Kidney (tissue), 14 donors: ENCODE results near the gene BIRC5. TPM values are rescaled to one million over a fixed set of nuclear protein-coding genes. Genes with fewer than 3 reads are reported as not detected.

Experiments
- DNase-seq, 5 donors: peaks; one replicate each; pipeline ENCODE4 v3.0.0-alpha.2; 2013 to 2020
- FAIRE-seq: peaks from 2 replicates; lab custom pipeline; 2012; peaks lifted over from hg19 to GRCh38; lab: Jason Lieb, UNC
- H3K27ac ChIP-seq, 2 donors: one replicate each; pipeline ENCODE4 v1.7.0; 2013; ENCODE audit warnings: low read depth in 2 of 2, low read length in 2 of 2, inconsistent platforms in 1 of 2
- H3K27me3 ChIP-seq: one replicate; pipeline ENCODE4 v1.7.1; 2013; ENCODE audit warnings: low read length, inconsistent platforms; ENCODE audit not compliant: control insufficient read depth, insufficient read depth
- H3K36me3 ChIP-seq, 3 donors: one replicate each; pipeline versions ENCODE4 v1.7.0 to v1.7.1; 2013; ENCODE audit warnings: low read length in 3 of 3, control low read depth in 1 of 3, inconsistent platforms in 1 of 3; ENCODE audit not compliant: insufficient read depth in 3 of 3, control insufficient read depth in 2 of 3
- H3K4me1 ChIP-seq, 3 donors: one replicate each; pipeline versions ENCODE4 v1.7.0 to v1.7.1; 2013; ENCODE audit warnings: low read length in 3 of 3, inconsistent platforms in 1 of 3, low read depth in 1 of 3; ENCODE audit not compliant: control insufficient read depth in 2 of 3, insufficient read depth in 2 of 3
- H3K4me3 ChIP-seq, 3 donors: one replicate each; pipeline versions ENCODE4 v1.7.0 to v1.8.1; 2013; ENCODE audit warnings: low read length in 3 of 3, control low read depth in 1 of 3, inconsistent platforms in 1 of 3
- H3K9ac ChIP-seq, 3 donors: one replicate each; pipeline versions ENCODE4 v1.7.0 to v1.7.1; 2013; ENCODE audit warnings: low read length in 3 of 3, control low read depth in 1 of 3, inconsistent platforms in 1 of 3
- H3K9me3 ChIP-seq, 3 donors: one replicate each; pipeline versions ENCODE4 v1.7.0 to v1.7.1; 2013; ENCODE audit warnings: low read length in 3 of 3, control low read depth in 1 of 3, inconsistent platforms in 1 of 3; ENCODE audit not compliant: control insufficient read depth in 2 of 3, insufficient read depth in 1 of 3
- CTCF ChIP-seq: IDR thresholded peaks from 3 replicates; pipeline ENCODE4 v1.5.1; 2012; ENCODE audit warnings: mild to moderate bottlenecking, moderate library complexity, borderline replicate concordance; ENCODE audit not compliant: insufficient read depth; ENCODE audit errors: extremely low read depth
- intact Hi-C: fragments of 100-400 bp; cut with DNase I; formaldehyde crosslinking; loops from one replicate; pipeline ENCODE4 v1.11.1; 2022
- polyA plus RNA-seq: library from polyadenylated mRNA; stranded (reverse); fragments of 350-450 nt; fragmentation: Illumina TruSeq; extraction: RNeasy Lipid Tissue Mini Kit (QIAGEN cat#74804); gene quantifications from one replicate; pipeline ENCODE4 v1.2.3, GENCODE V29; 2014; ENCODE audit warnings: low read depth, low replicate concordance; ENCODE audit not compliant: insufficient read depth
- total RNA-seq: library from RNA; stranded (reverse); fragmentation: NEBNext Ultra II Directional; extraction: Animal tissue kit (Norgen Biotek cat#: 25700); gene quantifications from one replicate; pipeline ENCODE4 v1.2.1, GENCODE V29; 2021
- donor health status: control.
- donor health status: control.
- donor health status: control.
- donor health status: control.
- donor health status: control.
- donor health status: DM: yes; HTN: yes; CAD: no.
- donor health status: Normal renal cell carcinoma (clear cell type).

The BIRC5 gene
- total and polyA plus RNA-seq, 2 donors from 2014 or later = 0.26 to 1.7 TPM

GRCh38 chr17:78249818-78250806 lies 36.1 kb downstream of the BIRC5 start:
- FAIRE-seq (no peak), DNase-seq (peak in 2 of 5 donors; percentile 51 to 72)
- H3K4me3 ChIP-seq = no peak overlapping the region
- peaks cover 0 to 7% (median 0%) of the 10 kb centered on the region in 3 donors for H3K4me1 ChIP-seq
- no peaks in the 10 kb centered on the region for H3K9me3 ChIP-seq
- H3K27ac ChIP-seq = no peak overlapping the region
- no peak overlapping the region for H3K9ac ChIP-seq
- no peak for TF ChIP-seq CTCF
- intact Hi-C loops = loop anchor here (10.0 kb wide), 1 partner anchor 135 kb away; no protein-coding TSS in a partner anchor
- H3K27me3 ChIP-seq = no peaks in the 10 kb centered on the region
- no peaks in the 10 kb centered on the region for H3K36me3 ChIP-seq

- Histone ChIP-seq H3K27ac (no peak overlapping the region), H3K9me3 (no peaks in the 10 kb centered on the region), H3K27me3 (no peaks in the 10 kb centered on the region), H3K4me1 (peaks cover 0 to 7% (median 0%) of the 10 kb centered on the region in 3 donors), H3K9ac (no peak overlapping the region), H3K36me3 (no peaks in the 10 kb centered on the region), H3K4me3 (no peak overlapping the region)
- TF ChIP-seq CTCF = peak; percentile 97
- FAIRE-seq (no peak), DNase-seq (peak; percentile 89 to 95 (median 92))
- intact Hi-C loops = no loop called here
Observed at GRCh38 chr17:78250891-78251772, 37.1 kb downstream of the BIRC5 start.

DNA sequence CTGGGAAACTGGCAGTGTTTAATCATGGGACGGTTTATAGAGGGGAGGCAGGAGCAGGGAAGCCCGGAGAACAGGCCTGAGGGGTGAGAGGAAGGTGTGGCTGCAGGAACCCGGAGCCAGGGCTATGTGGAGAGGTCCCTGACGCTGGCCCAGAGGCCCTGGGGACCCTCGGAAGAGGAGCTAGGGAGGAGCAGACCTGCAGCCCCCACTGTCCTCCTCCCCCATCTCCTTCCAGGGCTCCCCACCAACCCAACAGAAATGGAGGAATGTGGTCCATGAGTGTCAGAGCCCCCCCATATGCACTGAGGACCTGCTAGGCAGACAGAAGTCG lies 37.7 kb downstream of the BIRC5 start:
- FAIRE-seq = no peak
- Histone ChIP-seq H3K9ac (no peak overlapping the region), H3K4me3 (no peak overlapping the region), H3K4me1 (peaks cover 0 to 7% (median 0%) of the 10 kb centered on the region in 3 donors), H3K27ac (no peak overlapping the region), H3K36me3 (no peaks in the 10 kb centered on the region), H3K27me3 (no peaks in the 10 kb centered on the region), H3K9me3 (no peaks in the 10 kb centered on the region)
- intact Hi-C loops = no loop called here
- TF ChIP-seq CTCF = no peak
- DNase-seq = peak in 2 of 5 donors; percentile 56 to 70
